VCaP (cell line): ENCODE data around the gene FOXC2.

Experiments
- H3K27ac ChIP-seq: fragments of 450-650 bp; 2 replicates; pipeline ENCODE4 v1.5.1; 2017
- CTCF ChIP-seq: fragments of 450-650 bp; conservative IDR thresholded peaks from 2 replicates; pipeline ENCODE4 v1.5.1; 2017; ENCODE audit warnings: mild to moderate bottlenecking, moderate library complexity

The FOXC2 gene

GRCh38 chr16:86529160-86529559 is 37.5 kb upstream of the FOXC2 start:
- no peak overlapping the region for H3K27ac ChIP-seq
- no peak for TF ChIP-seq CTCF

- no peak for TF ChIP-seq CTCF
- H3K27ac ChIP-seq: no peak overlapping the region
Observed at GRCh38 chr16:86530251-86531190, 36.1 kb upstream of the FOXC2 start.

GRCh38 chr16:86531191-86531545 is 35.5 kb upstream of the FOXC2 start:
- H3K27ac ChIP-seq: no peak overlapping the region
- TF ChIP-seq CTCF: no peak

- no peak for TF ChIP-seq CTCF
Observed at GRCh38 chr16:86531641-86532525, 34.7 kb upstream of the FOXC2 start.

GRCh38 chr16:86532526-86532815 is 34.2 kb upstream of the FOXC2 start:
- no peak overlapping the region for H3K27ac ChIP-seq
- no peak for TF ChIP-seq CTCF

More at GRCh38 chr16:86531641-86532525, 34.7 kb upstream of the FOXC2 start:
- H3K27ac ChIP-seq: no peak overlapping the region

GRCh38 chr16:86533076-86533475 is 33.6 kb upstream of the FOXC2 start:
- no peak overlapping the region for H3K27ac ChIP-seq
- no peak for TF ChIP-seq CTCF

GRCh38 chr16:86533767-86534351 is 32.8 kb upstream of the FOXC2 start:
- no peak for TF ChIP-seq CTCF
- H3K27ac ChIP-seq: no peak overlapping the region
